H1 (cell line): Measurements from ENCODE around the gene SMYD1. TPM values are rescaled to one million over a fixed set of nuclear protein-coding genes. Genes with fewer than 3 reads are reported as not detected.

ENCODE experiments used
- GABPA ChIP-seq: IDR thresholded peaks from 2 replicates; pipeline ENCODE4 v1.6.1; 2011; ENCODE audit warnings: mild to moderate bottlenecking, low read length, moderate library complexity, borderline replicate concordance; ENCODE audit not compliant: insufficient read depth
- RNF2 ChIP-seq: fragments of 200-900, 300-1000 bp; sonication (generic); IDR thresholded peaks from 2 replicates; pipeline ENCODE4 v1.7.1; 2016; ENCODE audit warnings: borderline replicate concordance, low read depth, mild to moderate bottlenecking, antibody characterized with exemption, low read length; ENCODE audit not compliant: poor library complexity, severe bottlenecking; ENCODE audit errors: missing control alignments
- polyA plus RNA-seq, 7 experiments: library from polyadenylated mRNA; depleted of rRNA in 3 of 7; stranded (reverse) in 5 of 7; unstranded in 2 of 7; fragments of >200 nt in 5 of 7; fragments of 200-250 nt in 2 of 7; gene quantifications; 1 replicate in 5 of 7; 2 replicates in 1 of 7; 4 replicates in 1 of 7; pipeline versions ENCODE4 v1.2.1 to v1.2.3, GENCODE V29; 2011 to 2013; ENCODE audit warnings: missing spikeins in 2 of 7, mixed read lengths in 2 of 7
- total RNA-seq: library from RNA; stranded (reverse); fragmentation: NEBNext Ultra II Directional; extraction: Animal tissue kit (Norgen Biotek cat#: 25700); gene quantifications from 2 replicates; pipeline ENCODE4 v1.2.1, GENCODE V29; 2021

The SMYD1 gene
- total and polyA plus RNA-seq, 2 of the 8 experiments (the other 6 are each of a cell fraction or from before 2014, with no cell fraction given): 0.06 TPM; not detected in 1

- TF ChIP-seq GABPA (no peak), RNF2 (no peak)
Observed at GRCh38 chr2:88085099-88085498, 17.5 kb downstream of the SMYD1 start (continued).
